Progenitor cell of endocrine pancreas (in vitro differentiated cells): ENCODE measurements around the gene ORC6. TPM values are rescaled to one million over a fixed set of nuclear protein-coding genes. Genes with fewer than 3 reads are reported as not detected.

ENCODE experiments used
- DNase-seq: peaks from one replicate; pipeline ENCODE4 v3.0.0; 2021; ENCODE audit warnings: low spot score; ENCODE audit not compliant: unreplicated experiment
- H3K27ac Mint-ChIP-seq: 2 replicates; pipeline ENCODE4 v1.8.0; 2021; ENCODE audit warnings: mild to moderate bottlenecking, moderate library complexity, mixed read lengths
- H3K27me3 Mint-ChIP-seq: 2 replicates; pipeline ENCODE4 v1.8.0; 2021; ENCODE audit warnings: mixed read lengths
- H3K36me3 Mint-ChIP-seq: 2 replicates; pipeline ENCODE4 v1.8.0; 2022; ENCODE audit warnings: mixed read lengths; ENCODE audit not compliant: insufficient read depth
- H3K4me1 Mint-ChIP-seq: 2 replicates; pipeline ENCODE4 v1.8.0; 2021; ENCODE audit warnings: low read depth, mixed read lengths
- H3K4me3 Mint-ChIP-seq: 2 replicates; pipeline ENCODE4 v1.8.0; 2021; ENCODE audit warnings: low read depth, mild to moderate bottlenecking, moderate library complexity, mixed read lengths
- H3K9me3 Mint-ChIP-seq: 2 replicates; pipeline ENCODE4 v1.8.0; 2021; ENCODE audit warnings: low read depth, mixed read lengths
- CTCF ChIP-seq: fragments of 200-600 bp; sonication (generic); IDR thresholded peaks from one replicate; pipeline ENCODE4 v1.5.0; 2021; ENCODE audit warnings: antibody characterized with exemption, mild to moderate bottlenecking; ENCODE audit not compliant: unreplicated experiment
- total RNA-seq: library from RNA; stranded (reverse); gene quantifications from 2 replicates; pipeline ENCODE4 v1.2.1, GENCODE V29; 2021

ORC6 gene
- total RNA-seq, 1 donor from 2014 or later = 41.7 TPM

GRCh38 chr16:46701615-46702014 is 12.2 kb downstream of the ORC6 start:
- Mint-ChIP-seq H3K27ac (no peak overlapping the region), H3K36me3 (peaks cover 6% of the 10 kb centered on the region), H3K4me1 (no peaks in the 10 kb centered on the region), H3K27me3 (no peaks in the 10 kb centered on the region), H3K9me3 (no peaks in the 10 kb centered on the region), H3K4me3 (no peak overlapping the region)
- TF ChIP-seq CTCF = no peak
- DNase-seq = no peak

- no peak for DNase-seq
- Mint-ChIP-seq H3K36me3 (peaks cover 4% of the 10 kb centered on the region), H3K27me3 (no peaks in the 10 kb centered on the region), H3K4me3 (no peak overlapping the region), H3K4me1 (no peaks in the 10 kb centered on the region), H3K27ac (no peak overlapping the region), H3K9me3 (no peaks in the 10 kb centered on the region)
- no peak for TF ChIP-seq CTCF
Observed at GRCh38 chr16:46702030-46702429, 12.6 kb downstream of the ORC6 start.

GRCh38 chr16:46706642-46707041 is 17.2 kb downstream of the ORC6 start:
- TF ChIP-seq CTCF = no peak
- no peaks in the 10 kb centered on the region for H3K4me1 Mint-ChIP-seq
- no peak overlapping the region for H3K4me3 Mint-ChIP-seq

GRCh38 chr16:46709469-46710005 is 20.1 kb downstream of the ORC6 start:
- no peak overlapping the region for H3K4me3 Mint-ChIP-seq
- DNase-seq = no peak
- no peaks in the 10 kb centered on the region for H3K4me1 Mint-ChIP-seq
- H3K36me3 Mint-ChIP-seq = no peaks in the 10 kb centered on the region
- no peaks in the 10 kb centered on the region for H3K9me3 Mint-ChIP-seq
- no peaks in the 10 kb centered on the region for H3K27me3 Mint-ChIP-seq
- no peak overlapping the region for H3K27ac Mint-ChIP-seq
- TF ChIP-seq CTCF = no peak

More at GRCh38 chr16:46706642-46707041, 17.2 kb downstream of the ORC6 start:
- Mint-ChIP-seq H3K9me3 (no peaks in the 10 kb centered on the region), H3K27me3 (no peaks in the 10 kb centered on the region), H3K36me3 (no peaks in the 10 kb centered on the region), H3K27ac (no peak overlapping the region)
- no peak for DNase-seq

- no peaks in the 10 kb centered on the region for H3K4me1 Mint-ChIP-seq
- no peak overlapping the region for H3K27ac Mint-ChIP-seq
- TF ChIP-seq CTCF = no peak
- no peak overlapping the region for H3K4me3 Mint-ChIP-seq
- no peaks in the 10 kb centered on the region for H3K27me3 Mint-ChIP-seq
- no peaks in the 10 kb centered on the region for H3K9me3 Mint-ChIP-seq
- no peaks in the 10 kb centered on the region for H3K36me3 Mint-ChIP-seq
- no peak for DNase-seq
Observed at GRCh38 chr16:46711106-46712058, 21.9 kb downstream of the ORC6 start.
